Loucy (cell line): ENCODE data around the gene THBD.

Experiments used
- H2AFZ ChIP-seq: fragments of 200-600 bp; sonication (generic); 2 replicates; pipeline ENCODE4 v1.6.0; 2016; ENCODE audit warnings: antibody characterized with exemption, mild to moderate bottlenecking, low read length, moderate library complexity
- H3F3A ChIP-seq: fragments of 200-600 bp; 2 replicates; pipeline ENCODE4 v1.6.0; 2016; ENCODE audit warnings: antibody characterized with exemption, low read depth, mild to moderate bottlenecking
- H3K27me3 ChIP-seq: fragments of 200-600 bp; sonication (generic); 2 replicates; pipeline ENCODE4 v1.6.1; 2014; ENCODE audit warnings: low read length, mild to moderate bottlenecking; ENCODE audit not compliant: insufficient read depth, poor library complexity, severe bottlenecking
- H3K36me3 ChIP-seq: fragments of 200-600 bp; sonication (generic); 2 replicates; pipeline ENCODE4 v1.6.1; 2016; ENCODE audit warnings: low read length; ENCODE audit not compliant: insufficient read depth
- H3K4me1 ChIP-seq: fragments of 200-600 bp; sonication (generic); 2 replicates; pipeline ENCODE4 v1.5.1; 2014; ENCODE audit warnings: low read length, mild to moderate bottlenecking; ENCODE audit not compliant: insufficient read depth, poor library complexity, severe bottlenecking
- H3K4me2 ChIP-seq: fragments of 200-600 bp; sonication (generic); 2 replicates; pipeline ENCODE4 v1.6.0; 2014; ENCODE audit warnings: antibody characterized with exemption, low read length, low read depth, mild to moderate bottlenecking; ENCODE audit not compliant: poor library complexity, severe bottlenecking
- H3K4me3 ChIP-seq: fragments of 200-600 bp; sonication (generic); 2 replicates; pipeline ENCODE4 v1.5.1; 2014; ENCODE audit warnings: low read length, mild to moderate bottlenecking, mixed read lengths; ENCODE audit not compliant: poor library complexity, severe bottlenecking
- H3K79me2 ChIP-seq: fragments of 200-600 bp; sonication (generic); 2 replicates; pipeline ENCODE4 v1.6.1; 2014; ENCODE audit warnings: low read length; ENCODE audit not compliant: insufficient read depth
- H3K9ac ChIP-seq: fragments of 200-600 bp; sonication (generic); 2 replicates; pipeline ENCODE4 v1.6.0; 2014; ENCODE audit warnings: mild to moderate bottlenecking, low read depth, low read length, moderate library complexity; ENCODE audit not compliant: poor library complexity, severe bottlenecking
- H3K9me2 ChIP-seq: fragments of 200-600 bp; sonication (generic); replicated peaks from 2 replicates; pipeline ENCODE4 v1.6.1; 2016; ENCODE audit warnings: low read depth, low read length, mixed read lengths
- H3K9me3 ChIP-seq: fragments of 200-600 bp; sonication (generic); 2 replicates; pipeline ENCODE4 v1.6.1; 2014; ENCODE audit warnings: mild to moderate bottlenecking, antibody characterized with exemption, low read length, low read depth; ENCODE audit not compliant: insufficient read depth
- H4K20me1 ChIP-seq: fragments of 200-600 bp; sonication (generic); 2 replicates; pipeline ENCODE4 v1.6.0; 2014; ENCODE audit warnings: antibody characterized with exemption, low read length, mild to moderate bottlenecking; ENCODE audit not compliant: insufficient read depth, poor library complexity, severe bottlenecking
- CTCF ChIP-seq: fragments of 200-600 bp; sonication (generic); conservative IDR thresholded peaks from 2 replicates; pipeline ENCODE4 v1.5.1; 2014; ENCODE audit warnings: mild to moderate bottlenecking, antibody characterized with exemption, low read length
- EZH2phosphoT487 ChIP-seq: fragments of 200-600 bp; IDR thresholded peaks from 2 replicates; pipeline ENCODE4 v1.6.1; 2018; ENCODE audit warnings: antibody characterized with exemption, mild to moderate bottlenecking, moderate library complexity, borderline replicate concordance

THBD gene

GRCh38 chr20:23096097-23096496, 46.6 kb upstream of the THBD start:
- no peak for TF ChIP-seq CTCF
- TF ChIP-seq EZH2phosphoT487: no peak
- Histone ChIP-seq H3K4me3 (no peak overlapping the region), H3F3A (no peaks in the 10 kb centered on the region), H2AFZ (no peak overlapping the region), H4K20me1 (no peaks in the 10 kb centered on the region), H3K4me2 (no peak overlapping the region), H3K9me2 (no peaks in the 10 kb centered on the region), H3K27me3 (no peaks in the 10 kb centered on the region), H3K36me3 (no peaks in the 10 kb centered on the region), H3K4me1 (no peaks in the 10 kb centered on the region), H3K79me2 (no peaks in the 10 kb centered on the region), H3K9ac (no peak overlapping the region), H3K9me3 (no peaks in the 10 kb centered on the region)

- no peak overlapping the region for H2AFZ ChIP-seq
- no peaks in the 10 kb centered on the region for H3F3A ChIP-seq
- no peaks in the 10 kb centered on the region for H3K36me3 ChIP-seq
- no peaks in the 10 kb centered on the region for H3K4me1 ChIP-seq
- H4K20me1 ChIP-seq: no peaks in the 10 kb centered on the region
- H3K4me2 ChIP-seq: no peak overlapping the region
- no peaks in the 10 kb centered on the region for H3K27me3 ChIP-seq
- no peak for TF ChIP-seq CTCF
- TF ChIP-seq EZH2phosphoT487: no peak
- no peak overlapping the region for H3K9ac ChIP-seq
- no peaks in the 10 kb centered on the region for H3K9me3 ChIP-seq
- no peak overlapping the region for H3K4me3 ChIP-seq
- no peaks in the 10 kb centered on the region for H3K79me2 ChIP-seq
- no peaks in the 10 kb centered on the region for H3K9me2 ChIP-seq
These were observed 46.0 kb upstream of the THBD start for GRCh38 chr20:23095499-23095898.

- no peak overlapping the region for H3K4me2 ChIP-seq
- no peaks in the 10 kb centered on the region for H3K9me2 ChIP-seq
- no peaks in the 10 kb centered on the region for H3K27me3 ChIP-seq
- no peaks in the 10 kb centered on the region for H3F3A ChIP-seq
- no peaks in the 10 kb centered on the region for H4K20me1 ChIP-seq
- H3K4me3 ChIP-seq: no peak overlapping the region
- no peaks in the 10 kb centered on the region for H3K36me3 ChIP-seq
- no peaks in the 10 kb centered on the region for H3K9me3 ChIP-seq
- no peak overlapping the region for H2AFZ ChIP-seq
- H3K79me2 ChIP-seq: no peaks in the 10 kb centered on the region
- TF ChIP-seq EZH2phosphoT487: no peak
- TF ChIP-seq CTCF: no peak
- H3K4me1 ChIP-seq: no peaks in the 10 kb centered on the region
- no peak overlapping the region for H3K9ac ChIP-seq
These were observed 45.5 kb upstream of the THBD start for GRCh38 chr20:23094927-23095326.
